Cardiac fibroblast (primary cell): ENCODE data around the gene PCDHGA12.

Experiments used
- DNase-seq, 2 donors: peaks; one replicate each; pipeline versions ENCODE4 v3.0.0 to v3.0.0-alpha.2; 2010; ENCODE audit warnings: low read depth in 2 of 2
- H3K4me3 ChIP-seq, 2 donors: replicated peaks in 1 of 2; 1 replicate in 1 of 2; 2 replicates in 1 of 2; pipeline ENCODE4 v1.5.1; 2011; ENCODE audit warnings: low read depth in 2 of 2, low read length in 2 of 2, mild to moderate bottlenecking in 2 of 2, moderate library complexity in 1 of 2
- CTCF ChIP-seq: IDR thresholded peaks from one replicate; pipeline ENCODE4 v1.5.1; 2011; ENCODE audit warnings: low read depth, mild to moderate bottlenecking, low read length, inconsistent platforms

The PCDHGA12 gene

DNA sequence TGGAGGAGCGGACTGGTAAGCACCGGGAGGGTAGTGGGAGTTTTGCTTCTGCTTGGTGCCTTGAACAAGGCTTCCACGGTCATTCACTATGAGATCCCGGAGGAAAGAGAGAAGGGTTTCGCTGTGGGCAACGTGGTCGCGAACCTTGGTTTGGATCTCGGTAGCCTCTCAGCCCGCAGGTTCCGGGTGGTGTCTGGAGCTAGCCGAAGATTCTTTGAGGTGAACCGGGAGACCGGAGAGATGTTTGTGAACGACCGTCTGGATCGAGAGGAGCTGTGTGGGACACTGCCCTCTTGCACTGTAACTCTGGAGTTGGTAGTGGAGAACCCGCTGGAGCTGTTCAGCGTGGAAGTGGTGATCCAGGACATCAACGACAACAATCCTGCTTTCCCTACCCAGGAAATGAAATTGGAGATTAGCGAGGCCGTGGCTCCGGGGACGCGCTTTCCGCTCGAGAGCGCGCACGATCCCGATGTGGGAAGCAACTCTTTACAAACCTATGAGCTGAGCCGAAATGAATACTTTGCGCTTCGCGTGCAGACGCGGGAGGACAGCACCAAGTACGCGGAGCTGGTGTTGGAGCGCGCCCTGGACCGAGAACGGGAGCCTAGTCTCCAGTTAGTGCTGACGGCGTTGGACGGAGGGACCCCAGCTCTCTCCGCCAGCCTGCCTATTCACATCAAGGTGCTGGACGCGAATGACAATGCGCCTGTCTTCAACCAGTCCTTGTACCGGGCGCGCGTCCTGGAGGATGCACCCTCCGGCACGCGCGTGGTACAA, 46.0 kb downstream of the PCDHGA12 start:
- H3K4me3 ChIP-seq, result peak overlapping the region; percentile 63 to 66
- DNase-seq, result peak; percentile 81

DNA sequence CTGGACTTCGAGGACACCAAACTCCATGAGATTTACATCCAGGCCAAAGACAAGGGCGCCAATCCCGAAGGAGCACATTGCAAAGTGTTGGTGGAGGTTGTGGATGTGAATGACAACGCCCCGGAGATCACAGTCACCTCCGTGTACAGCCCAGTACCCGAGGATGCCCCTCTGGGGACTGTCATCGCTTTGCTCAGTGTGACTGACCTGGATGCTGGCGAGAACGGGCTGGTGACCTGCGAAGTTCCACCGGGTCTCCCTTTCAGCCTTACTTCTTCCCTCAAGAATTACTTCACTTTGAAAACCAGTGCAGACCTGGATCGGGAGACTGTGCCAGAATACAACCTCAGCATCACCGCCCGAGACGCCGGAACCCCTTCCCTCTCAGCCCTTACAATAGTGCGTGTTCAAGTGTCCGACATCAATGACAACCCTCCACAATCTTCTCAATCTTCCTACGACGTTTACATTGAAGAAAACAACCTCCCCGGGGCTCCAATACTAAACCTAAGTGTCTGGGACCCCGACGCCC, 46.8 kb downstream of the PCDHGA12 start:
- no peak for DNase-seq
- H3K4me3 ChIP-seq, result peak overlapping the region; percentile 63 to 66
- no peak for TF ChIP-seq CTCF

More for the DNA sequence above, 46.0 kb downstream of the PCDHGA12 start:
- no peak for TF ChIP-seq CTCF

DNA sequence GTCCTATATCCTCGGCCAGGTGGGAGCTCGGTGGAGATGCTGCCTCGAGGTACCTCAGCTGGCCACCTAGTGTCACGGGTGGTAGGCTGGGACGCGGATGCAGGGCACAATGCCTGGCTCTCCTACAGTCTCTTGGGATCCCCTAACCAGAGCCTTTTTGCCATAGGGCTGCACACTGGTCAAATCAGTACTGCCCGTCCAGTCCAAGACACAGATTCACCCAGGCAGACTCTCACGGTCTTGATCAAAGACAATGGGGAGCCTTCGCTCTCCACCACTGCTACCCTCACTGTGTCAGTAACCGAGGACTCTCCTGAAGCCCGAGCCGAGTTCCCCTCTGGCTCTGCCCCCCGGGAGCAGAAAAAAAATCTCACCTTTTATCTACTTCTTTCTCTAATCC, 47.5 kb downstream of the PCDHGA12 start:
- TF ChIP-seq CTCF, result no peak
- H3K4me3 ChIP-seq, result peak overlapping the region; percentile 63 to 66
- DNase-seq, result no peak

DNA sequence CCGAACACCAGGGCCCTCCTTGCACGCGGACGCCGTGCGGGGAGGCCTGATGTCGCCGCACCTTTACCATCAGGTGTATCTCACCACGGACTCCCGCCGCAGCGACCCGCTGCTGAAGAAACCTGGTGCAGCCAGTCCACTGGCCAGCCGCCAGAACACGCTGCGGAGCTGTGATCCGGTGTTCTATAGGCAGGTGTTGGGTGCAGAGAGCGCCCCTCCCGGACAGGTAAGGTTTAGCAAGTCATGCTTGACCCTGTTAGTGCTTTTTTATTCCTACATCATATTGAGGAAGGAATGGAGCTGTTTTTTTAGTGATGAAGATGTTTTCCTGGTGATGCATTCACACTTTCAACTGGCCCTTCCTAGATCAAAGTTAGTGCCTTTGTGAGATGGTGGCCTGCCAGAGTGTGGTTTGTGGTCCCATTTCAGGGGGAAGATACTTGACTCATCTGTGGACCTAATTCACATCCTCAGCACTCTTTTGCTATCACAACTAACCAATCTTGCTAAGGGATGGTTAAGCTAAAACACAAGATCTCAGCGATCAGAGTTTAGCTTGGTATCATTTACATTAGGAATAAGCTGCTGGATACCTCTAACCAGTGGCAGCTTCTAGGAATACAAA, 48.1 kb downstream of the PCDHGA12 start:
- H3K4me3 ChIP-seq, result peak overlapping the region; percentile 63 to 66
- TF ChIP-seq CTCF, result peak; percentile 23
- DNase-seq, result no peak

GRCh38 chr5:141479776-141480175, 49.5 kb downstream of the PCDHGA12 start:
- no peak for TF ChIP-seq CTCF
- H3K4me3 ChIP-seq, result no peak overlapping the region
- DNase-seq, result peak; percentile 25 to 53
